NCI-H1105 (cell line): ENCODE data around the gene WDR37.
"Not testable (repeated sequence)": the region's sequence is repeated elsewhere in the genome, so short reads cannot be mapped to it uniquely, and the experiment has no call there.

ENCODE experiments used
- DNase-seq: peaks from one replicate; lab custom pipeline; 2025; lab: John Stamatoyannopoulos, UW

The WDR37 gene, protein sequence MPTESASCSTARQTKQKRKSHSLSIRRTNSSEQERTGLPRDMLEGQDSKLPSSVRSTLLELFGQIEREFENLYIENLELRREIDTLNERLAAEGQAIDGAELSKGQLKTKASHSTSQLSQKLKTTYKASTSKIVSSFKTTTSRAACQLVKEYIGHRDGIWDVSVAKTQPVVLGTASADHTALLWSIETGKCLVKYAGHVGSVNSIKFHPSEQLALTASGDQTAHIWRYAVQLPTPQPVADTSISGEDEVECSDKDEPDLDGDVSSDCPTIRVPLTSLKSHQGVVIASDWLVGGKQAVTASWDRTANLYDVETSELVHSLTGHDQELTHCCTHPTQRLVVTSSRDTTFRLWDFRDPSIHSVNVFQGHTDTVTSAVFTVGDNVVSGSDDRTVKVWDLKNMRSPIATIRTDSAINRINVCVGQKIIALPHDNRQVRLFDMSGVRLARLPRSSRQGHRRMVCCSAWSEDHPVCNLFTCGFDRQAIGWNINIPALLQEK

DNA sequence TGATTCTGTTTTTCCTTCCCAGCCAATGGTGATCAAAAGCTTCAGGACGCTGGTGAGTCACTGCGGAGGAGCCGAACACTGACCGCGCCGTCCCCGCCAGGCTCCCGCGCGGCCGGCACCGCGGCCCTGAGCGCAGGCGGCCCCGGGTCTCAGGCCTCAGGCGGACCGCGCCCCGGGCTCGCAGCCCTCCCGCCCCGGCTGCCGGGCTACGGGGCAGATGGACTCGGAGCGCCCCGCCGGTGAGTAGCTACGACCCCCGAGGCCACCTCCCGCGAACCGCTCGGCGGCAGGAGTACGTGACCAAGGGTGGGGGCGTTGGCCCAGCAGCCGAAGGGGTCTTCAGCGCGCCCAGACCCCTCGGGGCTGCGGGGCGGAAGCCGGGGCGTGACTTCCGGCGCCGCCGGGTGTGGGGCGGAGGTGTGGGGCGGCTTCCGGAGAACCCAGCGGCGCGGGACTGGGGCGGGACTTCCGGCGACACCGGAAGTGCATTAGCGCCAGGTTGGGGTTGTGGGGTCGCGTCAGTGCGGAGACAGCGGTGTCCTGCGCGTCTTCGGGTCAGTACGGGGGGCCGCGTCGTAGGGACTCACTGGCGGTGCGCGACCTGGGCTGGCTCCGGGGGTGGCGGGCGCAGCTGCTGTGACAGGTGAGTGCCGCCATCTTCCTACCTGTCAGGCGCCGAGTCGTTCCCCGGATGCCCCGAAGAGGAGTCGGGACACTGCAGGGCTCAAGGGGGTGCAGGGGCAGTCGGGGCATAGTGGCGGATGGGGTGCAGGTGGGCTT is at the start of gene WDR37:
TSS of gene WDR37 (plus strand) at position 60 of the 780 bp plus-strand sequence. CDS start 15,771 bp downstream, outside the sequence.
- peak; percentile 37 for DNase-seq

DNA sequence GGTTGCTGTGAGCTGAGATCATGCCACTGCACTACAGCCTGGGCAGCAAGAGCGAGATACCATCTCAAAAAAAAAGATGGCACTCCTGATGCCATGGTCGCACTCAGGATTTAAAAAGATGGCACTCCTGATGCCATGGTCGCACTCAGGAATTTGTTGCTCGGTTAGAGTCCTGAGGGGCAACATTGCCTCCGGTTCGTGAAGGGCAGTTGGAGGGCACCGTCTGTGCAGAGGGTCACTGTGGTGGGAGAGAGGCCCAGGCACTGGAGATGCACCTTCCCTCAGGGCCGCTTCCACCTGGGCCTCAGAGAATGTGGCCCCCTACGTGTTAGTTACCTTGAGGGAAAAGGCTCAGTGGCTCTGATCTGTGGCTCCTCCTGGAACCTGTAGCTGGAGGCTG is 49.6 kb upstream of the WDR37 start:
- DNase-seq: no peak

DNA sequence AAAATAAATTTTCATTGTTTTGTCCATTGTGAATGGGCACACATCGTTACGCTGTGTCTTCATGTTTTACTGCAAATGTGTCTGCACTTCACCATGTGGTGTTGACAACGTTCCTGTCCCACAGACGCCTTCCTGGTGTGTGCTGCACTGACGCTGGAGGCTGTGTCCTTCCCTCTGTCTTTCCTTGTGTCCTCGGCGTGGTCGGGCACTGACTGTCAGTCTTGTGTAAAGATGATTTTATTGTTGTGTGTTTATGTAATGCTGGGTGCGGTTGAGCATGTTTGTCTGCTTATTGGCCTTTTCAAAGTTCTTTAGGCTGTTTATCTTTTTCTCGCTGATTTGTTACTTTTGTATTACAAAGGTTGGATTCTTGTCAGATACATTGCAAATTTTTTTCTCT is 48.6 kb upstream of the WDR37 start:
- DNase-seq: no peak

DNA sequence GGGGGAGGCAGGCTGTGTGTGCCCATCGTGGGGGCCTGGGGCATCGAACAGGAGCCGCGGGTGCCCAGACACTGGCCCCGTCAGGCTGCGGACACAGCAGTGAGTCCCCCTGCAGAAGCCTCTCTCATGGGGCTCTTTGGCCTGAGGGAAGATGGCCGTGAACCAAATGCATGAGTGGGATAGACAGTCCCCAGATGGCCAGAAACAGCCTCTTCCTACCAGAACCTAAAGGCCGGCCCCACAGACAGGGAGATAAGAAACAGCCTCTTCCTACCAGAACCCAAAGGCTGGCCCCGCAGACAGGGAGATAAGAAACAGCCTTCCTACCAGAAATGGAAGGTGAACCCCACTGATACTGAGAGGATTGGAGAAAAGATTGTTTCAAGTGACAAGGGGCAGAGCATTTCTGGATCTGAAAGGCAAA is 47.1 kb upstream of the WDR37 start:
- no peak for DNase-seq

DNA sequence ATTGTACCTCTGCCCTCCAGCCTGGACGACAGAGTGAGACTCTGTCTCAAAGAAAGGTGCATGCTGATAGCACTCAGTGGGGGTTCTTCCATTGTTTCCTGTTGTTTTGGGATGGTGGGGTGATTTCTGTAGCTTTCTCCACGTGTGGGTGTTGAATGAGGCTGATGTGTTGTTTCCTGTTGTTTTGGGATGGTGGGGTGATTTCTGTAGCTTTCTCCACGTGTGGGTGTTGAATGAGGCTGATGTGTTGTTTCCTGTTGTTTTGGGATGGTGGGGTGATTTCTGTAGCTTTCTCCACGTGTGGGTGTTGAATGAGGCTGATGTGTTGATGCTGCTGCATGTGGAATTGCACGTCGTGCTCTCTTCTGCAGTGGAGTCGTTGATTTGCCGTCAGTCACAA is 46.2 kb upstream of the WDR37 start:
- not testable (repeated sequence) for DNase-seq

DNA sequence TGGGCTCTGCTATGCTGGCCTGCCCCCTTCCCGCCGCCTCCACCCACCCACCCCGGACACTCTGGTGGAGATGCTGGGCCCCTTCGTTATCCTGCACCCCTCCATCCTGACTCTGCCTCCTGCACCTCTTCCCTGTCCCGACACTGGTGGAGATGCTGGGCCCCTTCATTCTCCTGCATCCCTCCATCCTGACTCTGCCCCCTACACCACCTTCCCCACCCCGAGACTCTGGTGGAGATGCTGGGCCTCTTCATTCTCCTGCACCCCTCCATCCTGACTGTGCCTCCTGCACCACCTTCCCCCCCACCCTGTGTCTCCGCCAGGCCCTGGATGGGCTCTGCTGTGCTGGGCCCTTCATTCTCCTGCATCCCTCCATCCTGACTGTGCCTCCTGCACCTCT is 45.5 kb upstream of the WDR37 start:
- no peak for DNase-seq

DNA sequence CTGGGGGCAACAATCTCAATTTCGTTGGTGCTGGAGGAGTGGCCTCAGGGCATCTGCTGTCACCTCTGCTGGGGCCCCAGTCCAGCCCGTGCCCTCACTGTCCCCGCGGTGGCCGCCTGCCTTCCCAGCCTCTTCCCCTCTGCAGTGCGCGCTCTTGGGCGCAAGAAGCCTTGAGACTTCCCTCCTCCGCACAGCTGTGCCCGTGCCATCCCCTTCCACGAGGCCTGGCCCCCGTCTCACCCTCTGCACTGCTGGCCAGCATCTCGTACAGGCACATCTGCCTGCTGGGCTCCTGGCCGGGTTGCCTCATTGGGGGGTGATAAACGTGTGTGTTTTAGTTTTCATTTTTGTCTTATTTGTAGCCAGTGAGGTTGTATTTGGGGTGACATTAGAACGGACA is 44.5 kb upstream of the WDR37 start:
- no peak for DNase-seq

DNA sequence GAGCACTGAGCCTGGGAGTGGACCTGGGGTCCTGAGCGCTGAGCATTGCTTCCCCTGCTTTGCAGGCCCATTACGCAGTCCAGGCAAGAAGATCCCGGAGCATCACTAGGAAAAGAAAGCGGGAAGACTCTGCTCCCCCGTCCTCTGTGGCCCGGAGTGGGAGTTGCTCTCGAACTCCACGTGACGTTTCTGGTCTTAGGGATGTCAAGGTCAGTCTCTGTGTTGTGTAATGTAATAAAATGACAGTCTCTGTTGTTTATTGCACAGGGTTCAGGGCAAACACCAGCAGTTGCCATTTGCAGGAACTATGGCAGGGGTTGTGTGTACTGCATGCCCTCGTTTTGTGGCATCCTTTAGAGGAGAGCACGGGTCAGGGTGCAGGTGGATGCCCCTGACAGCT is 40.5 kb upstream of the WDR37 start:
- DNase-seq: no peak

DNA sequence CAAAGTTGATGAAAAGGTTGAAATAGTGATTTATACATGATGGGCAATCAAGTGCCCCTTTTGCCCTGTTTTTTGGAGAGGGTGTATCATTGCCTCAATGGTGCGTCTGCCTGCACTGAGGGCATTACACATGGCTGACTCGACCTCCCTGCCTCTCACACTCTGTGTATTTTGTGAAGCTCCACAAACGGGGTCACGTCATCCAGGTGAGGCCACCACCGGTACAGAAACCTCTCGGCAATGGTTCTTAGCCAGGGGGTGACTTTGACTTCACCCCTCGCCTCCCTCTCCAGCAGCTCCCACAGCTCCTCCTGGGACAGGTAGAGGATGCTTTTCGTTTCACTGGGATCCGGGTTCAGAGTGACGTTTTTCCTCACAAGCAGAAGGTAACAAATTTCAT is 36.8 kb upstream of the WDR37 start:
- no peak for DNase-seq

DNA sequence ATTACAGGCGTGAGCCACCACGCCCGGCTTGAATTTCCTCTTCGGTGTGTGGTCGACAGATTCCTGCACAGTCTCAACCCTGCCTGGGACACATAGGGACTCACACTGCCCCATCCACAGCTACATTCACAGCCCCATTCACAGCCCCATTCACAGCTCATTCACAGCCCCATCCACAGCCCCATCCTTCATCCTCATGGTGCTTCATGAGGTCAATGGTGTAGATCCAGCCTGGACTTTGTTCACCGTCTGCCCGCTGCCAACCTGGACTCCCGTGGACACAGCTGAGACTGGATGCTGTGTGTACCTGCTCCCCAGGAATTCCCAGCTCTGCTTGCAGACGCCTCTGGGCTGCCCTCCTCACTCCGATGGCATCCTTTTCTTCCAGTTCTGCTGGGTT is 35.7 kb upstream of the WDR37 start:
- DNase-seq: no peak

DNA sequence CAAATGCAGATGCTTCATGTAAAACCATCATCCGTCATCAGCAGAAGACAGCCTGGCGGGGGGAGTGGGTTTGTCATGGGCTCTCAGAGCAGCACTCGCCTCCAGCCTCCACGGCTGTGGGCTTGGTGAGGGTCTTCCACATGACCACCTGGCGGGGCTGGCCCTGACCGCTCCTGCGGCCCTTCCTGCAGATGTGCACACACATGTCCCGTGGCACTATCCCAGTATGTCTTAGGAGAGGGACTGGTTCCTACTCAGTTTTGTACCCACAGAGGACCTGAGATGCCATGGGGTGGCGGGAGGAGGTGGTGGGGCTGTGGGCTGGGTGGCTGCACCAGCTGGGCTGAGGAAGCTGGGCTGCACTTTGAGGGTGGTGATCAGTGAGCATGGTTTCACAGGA is 35.2 kb upstream of the WDR37 start:
- no peak for DNase-seq

DNA sequence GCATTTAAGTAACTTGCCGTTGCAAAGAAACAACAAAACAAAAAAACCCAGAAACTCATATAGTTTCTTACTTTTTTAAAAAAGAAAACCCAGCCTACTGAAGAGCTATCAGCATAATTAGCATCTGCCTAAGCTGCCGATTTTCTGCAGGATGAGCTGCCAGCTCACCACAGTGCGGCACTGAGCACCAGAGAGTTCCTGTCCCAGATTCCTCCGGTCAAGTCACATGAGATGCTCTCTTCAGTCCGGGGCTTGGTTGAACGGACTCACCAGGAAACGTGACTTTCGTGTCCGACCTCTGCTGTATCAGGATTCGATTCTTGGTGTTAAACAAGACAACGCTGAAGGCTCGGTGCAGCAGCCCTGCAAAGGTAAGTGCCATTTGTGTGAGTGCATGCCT is 33.8 kb upstream of the WDR37 start:
- no peak for DNase-seq

DNA sequence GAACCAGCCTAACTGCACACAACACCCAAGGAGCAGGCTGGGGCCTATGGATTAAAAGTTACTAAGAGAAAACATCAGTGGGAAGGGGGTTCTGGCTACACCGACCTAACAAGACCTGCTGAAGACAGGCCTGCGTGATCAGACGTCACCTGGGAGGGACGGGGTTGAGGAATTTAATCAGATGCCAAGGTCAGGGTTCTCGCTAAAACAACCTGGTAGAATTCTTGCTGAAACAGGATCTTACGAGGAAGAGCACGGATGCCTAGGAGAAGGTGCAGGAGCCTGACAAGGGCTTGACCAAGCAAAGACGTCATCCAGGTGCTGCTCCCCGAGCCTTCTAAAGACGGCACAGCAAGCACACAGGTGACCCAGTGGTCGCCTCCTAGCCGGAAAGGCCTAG is 32.1 kb upstream of the WDR37 start:
- DNase-seq: no peak

DNA sequence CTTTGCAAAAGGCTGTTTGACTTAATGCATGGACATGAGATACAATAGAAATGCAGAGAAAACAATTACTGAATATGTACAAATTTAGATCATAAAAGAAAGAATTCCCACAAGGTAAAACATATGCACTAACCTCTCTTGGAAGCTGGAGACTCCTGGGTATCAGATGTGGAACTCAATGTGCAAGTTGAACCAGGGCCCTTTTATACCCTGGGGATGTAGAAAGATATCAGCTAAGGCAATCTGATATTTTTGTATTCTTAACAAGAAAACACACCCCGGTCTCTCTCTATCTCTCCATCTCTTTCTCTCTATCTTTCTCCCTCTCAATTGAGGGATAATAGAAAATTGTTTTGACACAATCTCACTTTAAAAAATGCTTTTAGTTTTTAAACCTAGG is 30.5 kb upstream of the WDR37 start, which contains the start of gene IDI2:
TSS of gene IDI2 (minus strand) at position 177 of the 400 bp plus-strand sequence. CDS start 1,136 bp downstream, outside the sequence.
- no peak for DNase-seq

DNA sequence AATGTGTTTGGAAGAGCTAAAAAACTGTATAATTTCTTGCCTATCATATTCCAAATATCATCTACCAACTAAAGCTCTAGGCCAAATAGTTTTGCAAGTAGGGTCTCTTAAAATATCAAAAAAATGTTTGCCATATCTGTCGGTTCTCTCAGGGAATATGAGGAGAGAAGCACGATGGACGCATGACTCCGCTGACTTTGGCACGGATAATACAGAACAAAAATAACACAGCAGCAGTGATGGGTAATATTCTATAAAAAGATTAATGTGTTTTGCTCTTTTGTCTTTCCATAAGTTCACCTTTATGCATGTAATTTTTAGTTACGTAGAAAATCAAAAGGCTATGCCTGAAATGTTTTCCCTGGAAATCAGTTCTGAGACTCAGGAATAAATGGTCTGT is 29.6 kb upstream of the WDR37 start:
- no peak for DNase-seq

DNA sequence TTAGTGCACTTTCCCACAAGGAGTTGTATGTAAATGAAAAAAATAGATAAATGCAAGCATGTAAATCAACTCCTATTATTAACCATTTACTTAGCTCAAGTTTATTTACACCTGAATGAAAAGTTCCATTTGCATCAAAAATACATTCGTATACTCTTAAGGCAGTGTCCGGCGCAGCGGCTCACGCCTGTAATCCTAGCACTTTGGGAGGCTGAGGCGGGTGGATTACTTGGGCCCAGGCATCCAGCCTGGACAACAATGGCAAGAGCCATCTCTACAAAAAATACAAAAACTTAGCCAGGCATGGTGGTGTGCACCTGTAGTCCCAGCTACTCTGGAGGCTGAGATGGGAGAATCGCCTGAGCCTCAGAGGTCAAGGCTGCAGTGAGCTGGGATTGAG is 26.3 kb upstream of the WDR37 start:
- DNase-seq: no peak

DNA sequence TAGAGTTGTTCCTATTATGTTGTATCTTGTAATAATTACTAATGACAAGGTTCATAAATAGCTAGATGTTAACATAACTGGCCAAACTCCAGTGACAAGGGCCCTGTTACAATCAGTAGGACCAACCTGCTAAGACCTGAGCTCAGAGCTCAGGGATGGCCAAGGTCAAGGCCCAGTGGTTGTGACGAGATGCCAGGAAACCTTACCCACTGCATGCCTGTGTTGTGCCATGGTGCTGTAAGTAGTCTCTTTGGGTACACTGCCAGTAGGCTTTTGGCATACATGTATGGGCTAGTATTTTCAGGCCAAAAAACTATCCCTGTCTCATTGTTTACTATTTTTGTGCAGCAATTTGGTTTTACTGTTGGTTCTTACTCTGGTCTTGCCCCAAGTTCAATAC is 22.6 kb upstream of the WDR37 start:
- DNase-seq: no peak

DNA sequence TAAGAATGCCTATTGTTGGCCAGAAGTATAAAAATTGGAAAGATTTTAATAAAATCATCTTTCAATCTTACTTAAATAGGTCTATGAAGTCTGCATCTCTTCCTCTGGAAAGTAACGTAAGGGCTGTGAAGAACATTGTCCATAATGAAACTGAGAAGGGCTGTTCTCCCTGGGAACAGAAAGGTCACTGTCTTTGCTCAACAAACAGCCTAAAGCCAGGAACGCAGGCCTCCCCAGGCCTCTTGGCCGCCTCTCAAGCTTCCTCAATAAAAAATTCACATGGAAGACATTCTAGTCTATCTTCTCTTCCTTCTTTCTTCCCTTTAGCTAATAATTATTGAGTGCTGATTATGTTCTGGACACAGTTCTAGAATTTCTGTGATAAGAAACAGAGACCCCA is 21.4 kb upstream of the WDR37 start:
- DNase-seq: no peak

DNA sequence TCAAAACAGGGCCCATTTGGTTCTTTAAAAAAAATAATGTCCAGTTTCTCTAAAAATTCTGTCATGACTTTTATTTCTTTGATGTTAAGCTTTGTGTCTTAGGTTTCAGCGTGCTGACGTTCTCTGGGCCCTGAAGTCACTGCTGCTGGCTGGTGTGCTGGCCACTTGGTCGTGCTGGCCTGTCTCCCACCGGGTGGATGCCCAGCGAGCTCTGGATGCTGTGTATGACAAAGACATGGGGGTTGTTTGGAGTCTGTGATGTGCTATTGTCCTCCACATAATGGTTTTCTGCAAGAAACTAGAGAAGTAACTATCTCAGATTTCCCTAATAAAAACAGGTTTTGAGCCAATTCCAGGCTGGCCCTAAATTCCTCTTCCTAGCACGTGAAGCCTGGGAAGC is 21.0 kb upstream of the WDR37 start:
- DNase-seq: no peak

DNA sequence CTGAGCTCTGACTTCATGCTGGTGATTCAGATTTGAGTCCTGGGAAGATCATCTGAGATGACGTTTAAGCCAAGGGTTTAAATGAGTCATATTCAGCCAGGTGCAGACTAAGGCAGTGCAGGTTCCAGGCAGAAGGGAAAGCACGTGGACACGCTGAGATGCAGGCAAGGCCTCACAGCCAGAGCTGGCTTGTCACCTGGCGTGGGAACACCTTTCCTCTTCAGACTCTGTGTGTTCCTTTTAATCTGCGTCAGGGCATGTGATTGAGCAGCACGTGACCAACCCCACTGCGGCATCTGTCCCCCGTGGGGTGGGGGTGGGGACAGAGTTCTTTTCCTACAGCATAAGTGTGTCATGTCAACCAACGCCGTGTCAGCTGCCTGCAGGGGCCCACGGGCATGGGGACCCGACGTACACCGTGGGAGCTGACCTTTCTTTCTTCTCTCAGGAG is 19.8 kb upstream of the WDR37 start:
- DNase-seq: no peak

DNA sequence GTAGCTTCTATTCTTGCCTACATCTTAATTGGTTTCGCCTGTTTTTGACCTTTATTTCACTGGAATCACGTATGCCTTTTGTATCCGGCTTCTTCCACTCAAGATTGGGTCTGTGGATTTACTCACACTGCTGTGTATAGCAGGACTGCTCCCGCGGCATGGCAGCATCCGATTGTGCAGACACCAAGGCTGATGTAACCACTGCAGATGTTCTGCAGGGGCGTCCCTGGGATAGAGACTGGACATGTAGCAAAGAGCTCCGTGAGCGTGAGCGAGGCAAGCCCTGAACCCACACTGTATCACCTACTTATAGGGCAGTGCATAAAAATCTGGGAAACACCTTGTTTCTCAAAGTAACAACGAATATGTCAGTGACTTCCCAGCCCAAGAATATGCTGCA is 19.1 kb upstream of the WDR37 start:
- DNase-seq: no peak

DNA sequence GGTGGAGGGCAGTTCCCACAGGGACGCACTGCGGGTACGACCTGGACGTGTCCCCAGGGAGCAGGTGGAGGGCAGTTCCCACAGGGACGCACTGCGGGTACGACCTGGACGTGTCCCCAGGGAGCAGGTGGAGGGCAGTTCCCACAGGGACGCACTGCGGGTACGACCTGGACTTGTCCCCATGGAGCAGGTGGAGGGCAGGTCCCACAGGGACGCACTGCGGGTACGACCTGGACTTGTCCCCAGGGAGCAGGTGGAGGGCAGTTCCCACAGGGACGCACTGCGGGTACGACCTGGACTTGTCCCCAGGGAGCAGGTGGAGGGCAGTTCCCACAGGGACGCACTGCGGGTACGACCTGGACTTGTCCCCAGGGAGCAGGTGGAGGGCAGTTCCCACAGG is 17.4 kb upstream of the WDR37 start:
- not testable (repeated sequence) for DNase-seq

DNA sequence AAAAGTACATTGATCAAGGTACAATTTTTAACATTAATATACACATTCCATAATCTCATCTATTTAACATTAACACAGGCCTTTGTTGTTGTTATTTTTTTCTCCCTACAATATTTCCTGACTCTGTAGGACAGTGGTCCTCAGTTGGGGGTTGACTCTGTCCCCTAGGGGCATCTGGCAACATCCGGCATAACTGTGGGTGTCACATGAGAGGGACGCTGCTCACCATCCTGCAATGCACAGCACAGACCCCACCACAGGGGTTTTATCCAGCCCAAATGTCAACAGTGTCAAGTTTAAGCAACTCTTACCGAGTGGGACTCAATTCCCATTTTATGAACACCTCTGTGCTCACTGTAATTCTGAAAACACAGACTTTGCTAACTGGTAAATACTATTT is 16.1 kb upstream of the WDR37 start:
- DNase-seq: no peak
